ENCODE measurements around the gene PREPL. TPM values are rescaled to one million over a fixed set of nuclear protein-coding genes. Genes with fewer than 3 reads are reported as not detected.
"Not testable (repeated sequence)": the region's sequence is repeated elsewhere in the genome, so short reads cannot be mapped to it uniquely, and the experiment has no call there.

PREPL gene
- total RNA-seq, 4 donors from 2014 or later, result 17.0 to 61.1 (median 22.6) TPM

GRCh38 chr2:44388877-44389276 lies 27.6 kb upstream of the PREPL start:
- TF ChIP-seq, protein P1, sequence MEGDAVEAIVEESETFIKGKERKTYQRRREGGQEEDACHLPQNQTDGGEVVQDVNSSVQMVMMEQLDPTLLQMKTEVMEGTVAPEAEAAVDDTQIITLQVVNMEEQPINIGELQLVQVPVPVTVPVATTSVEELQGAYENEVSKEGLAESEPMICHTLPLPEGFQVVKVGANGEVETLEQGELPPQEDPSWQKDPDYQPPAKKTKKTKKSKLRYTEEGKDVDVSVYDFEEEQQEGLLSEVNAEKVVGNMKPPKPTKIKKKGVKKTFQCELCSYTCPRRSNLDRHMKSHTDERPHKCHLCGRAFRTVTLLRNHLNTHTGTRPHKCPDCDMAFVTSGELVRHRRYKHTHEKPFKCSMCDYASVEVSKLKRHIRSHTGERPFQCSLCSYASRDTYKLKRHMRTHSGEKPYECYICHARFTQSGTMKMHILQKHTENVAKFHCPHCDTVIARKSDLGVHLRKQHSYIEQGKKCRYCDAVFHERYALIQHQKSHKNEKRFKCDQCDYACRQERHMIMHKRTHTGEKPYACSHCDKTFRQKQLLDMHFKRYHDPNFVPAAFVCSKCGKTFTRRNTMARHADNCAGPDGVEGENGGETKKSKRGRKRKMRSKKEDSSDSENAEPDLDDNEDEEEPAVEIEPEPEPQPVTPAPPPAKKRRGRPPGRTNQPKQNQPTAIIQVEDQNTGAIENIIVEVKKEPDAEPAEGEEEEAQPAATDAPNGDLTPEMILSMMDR (IDR thresholded peaks at IDR 0.05), result no peak
- TF ChIP-seq POLR2A (IDR thresholded peaks at IDR 0.05), result no peak
- no peak for DNase-seq
- Histone ChIP-seq H3K9me3 (no peaks in the 10 kb centered on the region), H3K27me3 (no peaks in the 10 kb centered on the region), H3K27ac (no peak overlapping the region), H3K4me3 (no peak overlapping the region), H3K4me1 (no peaks in the 10 kb centered on the region), H3K36me3 (no peaks in the 10 kb centered on the region)

DNA sequence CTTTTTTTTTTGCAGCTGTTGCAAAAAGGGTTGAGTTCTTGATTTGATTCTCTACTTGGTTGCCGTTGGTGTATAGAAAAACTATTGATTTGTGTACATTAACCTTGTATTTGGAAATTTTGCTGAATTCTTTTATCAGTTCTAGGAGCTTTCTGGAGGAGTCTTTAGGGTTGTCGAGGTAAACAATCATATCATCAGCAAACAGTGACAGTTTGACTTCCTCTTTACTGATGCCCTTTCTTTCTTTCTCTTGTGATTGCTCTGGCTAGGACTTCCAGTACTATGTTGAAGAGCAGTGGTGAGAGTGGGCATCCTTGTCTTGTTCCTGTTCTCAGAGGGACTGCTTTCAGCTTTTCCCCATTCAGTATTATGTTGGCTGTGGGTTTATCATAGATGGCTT lies 23.9 kb upstream of the PREPL start:
- not testable (repeated sequence) for DNase-seq, H3K4me3 ChIP-seq, H3K9me3 ChIP-seq, H3K27me3 ChIP-seq, H3K27ac ChIP-seq, H3K4me1 ChIP-seq, H3K36me3 ChIP-seq

- Histone ChIP-seq H3K9me3 (no peaks in the 10 kb centered on the region), H3K27ac (no peak overlapping the region), H3K4me1 (no peaks in the 10 kb centered on the region), H3K36me3 (no peaks in the 10 kb centered on the region), H3K4me3 (no peak overlapping the region), H3K27me3 (no peaks in the 10 kb centered on the region)
- no peak for DNase-seq
- no peak for TF ChIP-seq POLR2A (IDR thresholded peaks at IDR 0.05)
- TF ChIP-seq, protein P1 (IDR thresholded peaks at IDR 0.05), result no peak
These were observed 16.2 kb upstream of the PREPL start for GRCh38 chr2:44377486-44377885.

DNA sequence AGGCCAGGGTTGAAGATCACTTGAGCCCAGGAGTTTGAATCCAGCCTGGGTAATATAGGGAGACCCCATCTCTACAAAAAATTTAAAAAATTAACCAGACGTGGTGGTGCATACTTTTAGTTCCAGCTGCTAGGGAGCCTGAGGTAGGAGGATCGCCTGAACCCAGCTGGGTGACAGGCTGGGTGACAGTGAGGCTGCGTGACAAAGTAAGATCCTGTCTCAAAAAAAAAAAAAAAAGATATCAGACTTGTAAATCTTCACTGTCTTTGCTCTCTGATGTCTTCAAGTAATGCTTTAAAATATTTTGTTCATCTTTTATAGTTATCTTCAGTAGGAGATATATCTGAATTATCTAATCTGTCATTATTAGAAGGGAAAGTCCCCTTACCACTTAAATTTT lies 11.0 kb upstream of the PREPL start:
- H3K27me3 ChIP-seq, result no peaks in the 10 kb centered on the region
- H3K27ac ChIP-seq, result no peak overlapping the region
- no peak for DNase-seq
- TF ChIP-seq POLR2A (IDR thresholded peaks at IDR 0.05), result no peak
- TF ChIP-seq, protein P1 (IDR thresholded peaks at IDR 0.05), result no peak
- H3K4me3 ChIP-seq, result no peak overlapping the region
- H3K9me3 ChIP-seq, result no peaks in the 10 kb centered on the region
- no peaks in the 10 kb centered on the region for H3K4me1 ChIP-seq
- no peaks in the 10 kb centered on the region for H3K36me3 ChIP-seq

GRCh38 chr2:44371445-44371844 lies 10.2 kb upstream of the PREPL start:
- Histone ChIP-seq H3K27me3 (no peaks in the 10 kb centered on the region), H3K36me3 (no peaks in the 10 kb centered on the region), H3K9me3 (no peaks in the 10 kb centered on the region), H3K4me1 (no peaks in the 10 kb centered on the region), H3K27ac (no peak overlapping the region), H3K4me3 (no peak overlapping the region)
- TF ChIP-seq, protein P1 (IDR thresholded peaks at IDR 0.05), result no peak
- no peak for TF ChIP-seq POLR2A (IDR thresholded peaks at IDR 0.05)
- DNase-seq, result no peak

DNA sequence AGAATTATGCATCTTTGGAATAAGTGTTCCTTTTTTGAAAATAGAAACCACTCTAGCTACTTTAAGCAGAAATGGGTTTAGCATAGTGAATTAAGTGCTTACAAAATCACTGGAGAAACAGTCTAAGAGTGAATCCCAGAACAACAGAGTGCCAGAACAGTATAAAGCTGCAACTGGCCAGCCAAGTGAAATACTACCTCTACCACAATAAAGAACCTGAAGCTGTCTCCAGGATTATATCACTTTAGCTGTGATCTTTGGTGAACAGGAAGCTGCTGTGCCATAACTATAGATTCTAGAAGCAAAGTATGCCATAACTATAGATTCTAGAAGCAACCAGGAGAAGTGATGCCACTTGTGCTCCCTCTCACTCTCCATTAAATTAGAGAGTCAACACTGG lies 8.1 kb upstream of the PREPL start:
- Histone ChIP-seq H3K27me3 (no peaks in the 10 kb centered on the region), H3K9me3 (no peaks in the 10 kb centered on the region), H3K4me1 (no peaks in the 10 kb centered on the region), H3K27ac (no peak overlapping the region), H3K36me3 (no peaks in the 10 kb centered on the region), H3K4me3 (no peak overlapping the region)
- TF ChIP-seq, protein P1 (IDR thresholded peaks at IDR 0.05), result no peak
- TF ChIP-seq POLR2A (IDR thresholded peaks at IDR 0.05), result no peak
- DNase-seq, result no peak

Data from Peyer's patch (tissue), 4 donors.